AG20443 (cell line): ENCODE measurements around the gene SRRM1.
A peak's percentile ranks its signal among the peaks of the same experiment; 100 is the strongest.
"Not testable (repeated sequence)": the region's sequence is repeated elsewhere in the genome, so short reads cannot be mapped to it uniquely, and the experiment has no call there.

Experiments
- DNase-seq: peaks from one replicate; pipeline ENCODE4 v3.0.0; 2012; ENCODE audit warnings: low spot score, mixed read lengths

SRRM1 gene

GRCh38 chr1:24720152-24720551, 77.0 kb downstream of the SRRM1 start:
- peak; percentile 73 for DNase-seq

GRCh38 chr1:24721533-24721932, 78.4 kb downstream of the SRRM1 start:
- no peak for DNase-seq

- DNase-seq: not testable (repeated sequence)
Observed at GRCh38 chr1:24722073-24723035, 79.3 kb downstream of the SRRM1 start.
